GM12872 (cell line): ENCODE measurements around the gene JAZF1.

Experiments
- TF ChIP-seq, protein P1 (sequence below): IDR thresholded peaks from 3 replicates; pipeline ENCODE4 v1.5.1; 2011; ENCODE audit warnings: low read depth, mild to moderate bottlenecking, low read length, moderate library complexity; ENCODE audit not compliant: insufficient read depth

The JAZF1 gene

DNA sequence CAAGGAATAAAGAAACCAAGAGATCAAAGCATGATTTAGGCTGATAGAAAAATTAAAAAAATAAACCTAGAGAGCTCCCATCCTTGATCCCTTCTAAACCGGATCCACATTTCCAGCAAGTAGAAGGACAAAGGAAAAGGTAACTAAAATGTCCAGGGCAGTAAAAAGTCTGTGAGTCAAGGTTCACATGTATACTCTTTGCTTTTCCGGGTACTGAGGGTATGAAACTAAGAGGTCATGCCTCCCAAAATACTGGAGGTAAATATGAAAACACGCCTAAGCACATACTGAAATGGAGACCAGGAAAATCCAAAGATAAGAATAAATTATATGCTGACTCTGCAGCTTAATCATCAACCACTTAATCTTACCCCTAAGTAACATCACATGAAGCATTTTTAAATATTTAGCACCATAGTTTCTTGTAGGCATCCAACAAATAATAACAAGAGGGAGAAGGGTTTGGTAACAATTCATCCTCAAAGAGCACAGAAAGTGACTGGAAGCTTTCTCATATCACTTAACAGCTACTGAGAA, 35.4 kb downstream of the JAZF1 start:
- TF ChIP-seq, protein P1, sequence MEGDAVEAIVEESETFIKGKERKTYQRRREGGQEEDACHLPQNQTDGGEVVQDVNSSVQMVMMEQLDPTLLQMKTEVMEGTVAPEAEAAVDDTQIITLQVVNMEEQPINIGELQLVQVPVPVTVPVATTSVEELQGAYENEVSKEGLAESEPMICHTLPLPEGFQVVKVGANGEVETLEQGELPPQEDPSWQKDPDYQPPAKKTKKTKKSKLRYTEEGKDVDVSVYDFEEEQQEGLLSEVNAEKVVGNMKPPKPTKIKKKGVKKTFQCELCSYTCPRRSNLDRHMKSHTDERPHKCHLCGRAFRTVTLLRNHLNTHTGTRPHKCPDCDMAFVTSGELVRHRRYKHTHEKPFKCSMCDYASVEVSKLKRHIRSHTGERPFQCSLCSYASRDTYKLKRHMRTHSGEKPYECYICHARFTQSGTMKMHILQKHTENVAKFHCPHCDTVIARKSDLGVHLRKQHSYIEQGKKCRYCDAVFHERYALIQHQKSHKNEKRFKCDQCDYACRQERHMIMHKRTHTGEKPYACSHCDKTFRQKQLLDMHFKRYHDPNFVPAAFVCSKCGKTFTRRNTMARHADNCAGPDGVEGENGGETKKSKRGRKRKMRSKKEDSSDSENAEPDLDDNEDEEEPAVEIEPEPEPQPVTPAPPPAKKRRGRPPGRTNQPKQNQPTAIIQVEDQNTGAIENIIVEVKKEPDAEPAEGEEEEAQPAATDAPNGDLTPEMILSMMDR: no peak

DNA sequence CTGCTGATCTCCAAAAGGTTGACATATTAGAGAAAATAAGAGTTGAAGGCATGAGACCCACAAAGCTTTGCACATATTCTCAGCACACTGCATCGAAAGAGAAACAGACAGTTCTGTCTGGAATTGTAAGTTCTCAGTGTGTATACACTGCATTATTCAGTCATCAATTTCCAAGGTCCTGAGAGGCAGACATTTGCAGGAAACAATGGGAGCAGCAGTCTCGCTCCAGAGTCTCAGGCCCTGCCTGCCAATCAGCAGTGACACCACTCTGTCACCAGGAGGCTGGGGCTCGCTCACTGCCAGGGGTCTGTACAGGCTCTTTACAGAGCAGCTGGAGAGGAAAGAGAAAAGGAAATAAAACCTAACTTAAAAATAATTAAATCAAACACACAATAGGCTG, 36.3 kb downstream of the JAZF1 start:
- TF ChIP-seq, protein P1: 0 out of 3 replicates have a peak, but pooled peaks have one; percentile 5

DNA sequence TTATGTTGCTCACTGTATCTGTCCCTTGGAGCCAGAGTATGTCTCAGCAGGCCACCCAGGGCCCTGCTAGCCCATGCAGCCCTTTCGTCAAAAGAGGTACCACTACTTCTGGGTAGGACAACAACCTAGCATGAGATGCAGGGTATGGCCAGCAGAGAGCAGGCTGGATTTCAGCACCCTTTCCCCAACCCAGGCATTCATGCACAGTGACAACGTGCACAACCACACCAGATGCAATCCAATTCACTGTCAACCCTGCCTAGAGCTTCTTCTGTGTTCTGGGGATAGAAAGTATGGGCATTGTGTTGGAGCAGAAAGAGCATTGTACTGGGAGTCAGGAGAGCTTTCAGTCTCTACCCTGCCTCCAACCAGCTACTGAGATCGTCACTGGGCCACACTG, 37.9 kb downstream of the JAZF1 start:
- TF ChIP-seq, protein P1: peak; percentile 34; the same call in 2 of the 3 replicates

DNA sequence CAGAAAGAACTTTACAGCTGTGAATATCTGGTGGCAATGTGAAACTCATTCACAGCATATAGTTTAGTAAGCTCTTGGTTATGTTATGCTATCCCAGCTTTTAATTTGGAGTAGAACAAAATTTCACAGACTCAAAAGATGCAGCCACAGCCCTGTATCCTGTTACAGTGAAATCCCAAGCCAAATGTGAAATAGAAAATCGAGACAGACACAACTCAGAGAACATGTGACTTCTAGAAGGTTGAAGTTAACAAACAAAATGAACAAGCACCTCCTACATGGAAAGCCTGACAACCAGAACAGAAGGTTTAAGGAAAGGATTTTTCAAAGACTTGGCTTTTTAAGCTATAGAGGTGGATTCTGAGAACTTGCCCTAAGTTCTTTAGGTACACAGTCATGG, 39.6 kb downstream of the JAZF1 start:
- TF ChIP-seq, protein P1: no peak

DNA sequence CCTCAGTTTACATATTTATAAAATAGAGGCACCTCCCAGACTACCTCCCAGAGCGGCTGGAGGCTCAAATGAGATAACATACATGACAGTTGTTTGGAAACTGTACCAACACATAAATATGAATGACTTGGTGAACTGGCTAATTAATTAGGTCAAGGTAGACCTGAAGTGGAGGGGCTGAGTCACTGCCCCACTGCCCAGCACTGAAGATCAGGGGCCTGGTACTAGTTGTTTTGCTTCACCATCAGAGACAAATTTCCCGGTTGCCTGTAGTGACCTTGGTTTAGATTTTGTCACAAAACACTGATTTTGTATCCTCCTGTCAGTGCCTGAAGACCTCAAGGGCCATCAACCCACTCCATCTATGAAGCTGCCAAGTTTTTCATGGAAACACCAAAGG, 41.8 kb downstream of the JAZF1 start:
- TF ChIP-seq, protein P1: no peak

DNA sequence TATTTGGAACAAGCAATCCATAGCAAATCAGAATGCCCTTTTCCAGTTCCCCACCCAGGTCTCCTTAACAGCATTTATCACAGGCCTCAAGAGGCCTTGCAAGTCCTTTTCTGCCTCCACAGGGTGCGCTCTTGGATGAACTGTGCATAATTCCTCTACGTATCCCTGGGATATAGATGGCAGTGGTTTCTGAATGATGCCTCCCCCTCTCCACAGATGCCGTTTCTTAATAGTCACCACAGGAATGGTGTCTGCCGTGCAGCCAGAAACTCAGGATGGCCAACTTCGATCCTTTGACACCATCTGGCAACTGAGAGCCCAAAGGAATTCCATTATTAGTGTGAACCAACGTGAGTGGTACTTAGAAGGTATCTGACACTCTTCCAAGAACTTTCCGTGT, 43.1 kb downstream of the JAZF1 start:
- TF ChIP-seq, protein P1: no peak

DNA sequence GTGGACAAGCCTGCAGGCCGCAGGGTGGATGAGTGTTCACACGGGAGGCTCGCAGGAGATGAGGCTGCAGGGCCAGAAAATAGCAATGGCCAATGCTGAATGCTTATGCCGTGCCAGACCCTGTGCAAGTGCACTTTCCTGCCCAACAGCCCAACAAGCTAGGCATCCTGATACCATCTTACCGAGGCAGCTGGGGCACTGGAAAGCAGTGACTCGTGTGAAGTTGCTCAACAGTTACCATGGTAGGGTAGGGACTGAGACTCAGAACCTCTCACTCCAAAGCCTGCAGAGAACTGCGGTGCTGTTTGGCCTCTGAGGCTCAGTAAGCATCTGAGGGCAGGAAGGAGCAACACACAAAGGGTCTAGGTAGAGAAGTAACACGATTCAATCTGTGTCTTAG, 43.7 kb downstream of the JAZF1 start:
- TF ChIP-seq, protein P1: no peak
